GM12891 (cell line): Measurements from ENCODE around the gene OLIG3.

Experiments used
- PAX5 ChIP-seq: IDR thresholded peaks from 2 replicates; pipeline ENCODE4 v1.6.1; 2011; ENCODE audit warnings: low read length, moderate library complexity, mild to moderate bottlenecking; ENCODE audit not compliant: insufficient read depth, severe bottlenecking
- POLR2A ChIP-seq: IDR thresholded peaks from 2 replicates; pipeline ENCODE4 v1.6.1; 2011; ENCODE audit warnings: low read depth, low read length, control low read depth
- POLR2AphosphoS5 ChIP-seq: IDR thresholded peaks from 2 replicates; pipeline ENCODE4 v1.6.1; 2011; ENCODE audit warnings: low read depth, low read length, control low read depth
- POU2F2 ChIP-seq: IDR thresholded peaks from 2 replicates; pipeline ENCODE4 v1.6.1; 2011; ENCODE audit warnings: low read depth, mild to moderate bottlenecking, control low read depth, low read length, moderate library complexity
- SPI1 ChIP-seq: IDR thresholded peaks from 2 replicates; pipeline ENCODE4 v1.6.1; 2011; ENCODE audit warnings: low read depth, low read length, control low read depth
- TAF1 ChIP-seq: IDR thresholded peaks from 2 replicates; pipeline ENCODE4 v1.6.1; 2011; ENCODE audit warnings: low read depth, low read length, control low read depth

DNA sequence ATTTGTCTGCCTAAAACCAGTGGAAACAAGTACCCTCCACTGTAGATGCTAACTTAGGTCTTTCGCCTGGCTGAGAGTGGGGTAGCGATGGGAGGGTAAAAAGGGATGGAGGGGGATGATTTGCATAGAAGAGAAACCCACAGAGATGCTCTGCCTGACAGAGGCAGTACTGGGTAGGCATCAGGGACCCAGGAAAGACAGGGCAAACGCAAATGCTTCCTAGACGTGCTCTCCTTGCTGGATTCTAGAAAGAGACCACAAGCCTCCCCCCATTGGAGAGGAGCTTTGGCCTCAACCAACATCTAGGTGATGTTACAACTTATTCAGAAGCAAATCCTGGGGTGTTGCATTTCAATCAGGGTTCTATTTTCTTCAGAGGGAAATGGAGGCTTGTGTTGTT is 3.2 kb downstream of the OLIG3 start:
- TF ChIP-seq POLR2A (no peak), TAF1 (no peak), POLR2AphosphoS5 (no peak), POU2F2 (no peak), SPI1 (no peak), PAX5 (no peak)
